ENCODE results near the gene MLANA.
A peak's percentile ranks its signal among the peaks of the same experiment; 100 is the strongest.

Gene MLANA

GRCh38 chr9:5884191-5884590 is 6.5 kb upstream of the MLANA start:
- Histone ChIP-seq H3K27ac (ENCODE audit: extremely low read depth, low read depth, low read length) (no peak overlapping the region), H3K9me3 (ENCODE audit: control insufficient read depth, insufficient read depth, low read depth, low read length) (no peaks in the 10 kb centered on the region), H3K4me3 (ENCODE audit: low read depth, low read length) (no peak overlapping the region), H3K4me1 (ENCODE audit: control insufficient read depth, insufficient read depth, low read length) (no peaks in the 10 kb centered on the region), H3K36me3 (ENCODE audit: control insufficient read depth in 2 of 2, insufficient read depth in 1 of 2, low read length in 2 of 2) (no peaks in the 10 kb centered on the region)
- TF ChIP-seq PRDM6 (tag by site-specific recombination; IDR thresholded peaks at IDR 0.05) = no peak
- no peak for TF ChIP-seq ZXDB (tag by site-specific recombination; IDR thresholded peaks at IDR 0.05)
- no peak for TF ChIP-seq ZNF530 (tag by site-specific recombination; IDR thresholded peaks at IDR 0.05; ENCODE audit: low read depth)
- TF ChIP-seq ZNF138 (tag by site-specific recombination; IDR thresholded peaks at IDR 0.05; ENCODE audit: borderline replicate concordance) = no peak
- TF ChIP-seq ZNF670 (tag by site-specific recombination; IDR thresholded peaks at IDR 0.05; ENCODE audit: low read depth) = no peak
- TF ChIP-seq ZFP69B (tag by site-specific recombination; IDR thresholded peaks at IDR 0.05) = no peak
- TF ChIP-seq ZNF585B (tag by site-specific recombination; IDR thresholded peaks at IDR 0.05) = no peak
- TF ChIP-seq ZNF600 (tag by site-specific recombination; IDR thresholded peaks at IDR 0.05) = no peak
- TF ChIP-seq TSHZ1 (tag by site-specific recombination; IDR thresholded peaks at IDR 0.05; ENCODE audit: borderline replicate concordance) = no peak
- TF ChIP-seq PRDM1 (tag by site-specific recombination; IDR thresholded peaks at IDR 0.05) = no peak
- POLR2A ChIA-PET = no interaction called here
- CTCF ChIA-PET = interaction anchor here (0.8 to 4.5 kb wide), 4 partner anchors 8 to 422 kb away, joined by 3 to 77 read pairs (median 32); no protein-coding TSS in a partner anchor

- no peak overlapping the region for H3K27ac ChIP-seq (ENCODE audit: extremely low read depth, low read depth, low read length)
- CTCF ChIA-PET = interaction anchor here (0.5 to 4.5 kb wide), 63 partner anchors 9 to 1680 kb away, joined by 3 to 77 read pairs (median 4); partner anchors contain the start of gene ERMP1
- H3K4me1 ChIP-seq (ENCODE audit: control insufficient read depth, insufficient read depth, low read length) = no peaks in the 10 kb centered on the region
- no peaks in the 10 kb centered on the region for H3K36me3 ChIP-seq (ENCODE audit: control insufficient read depth in 2 of 2, insufficient read depth in 1 of 2, low read length in 2 of 2)
- POLR2A ChIA-PET = interaction anchor here (0.8 to 1.5 kb wide), 3 partner anchors 10 to 168 kb away, joined by 3 read pairs; no protein-coding TSS in a partner anchor
- no peak for TF ChIP-seq ZSCAN4 (tag by site-specific recombination; IDR thresholded peaks at IDR 0.05)
- TF ChIP-seq ZNF560 (tag by site-specific recombination; IDR thresholded peaks at IDR 0.05; ENCODE audit: borderline replicate concordance) = no peak
- peak; percentile 37; the same call in 1 of the 2 replicates for TF ChIP-seq ZSCAN30 (tag by site-specific recombination; IDR thresholded peaks at IDR 0.05)
- TF ChIP-seq WT1 (tag by site-specific recombination; IDR thresholded peaks at IDR 0.05) = no peak
- TF ChIP-seq CTCF (tag by site-specific recombination; IDR thresholded peaks at IDR 0.05) = peak; percentile 85
- TF ChIP-seq ZNF18 (tag by site-specific recombination; IDR thresholded peaks at IDR 0.05) = peak; percentile 98
- TF ChIP-seq ZNF654 (tag by site-specific recombination; IDR thresholded peaks at IDR 0.05; ENCODE audit: low read depth) = peak; percentile 91
- H3K9me3 ChIP-seq (ENCODE audit: control insufficient read depth, insufficient read depth, low read depth, low read length) = no peaks in the 10 kb centered on the region
- H3K4me3 ChIP-seq (ENCODE audit: low read depth, low read length) = no peak overlapping the region
Observed at GRCh38 chr9:5886114-5886939, 4.4 kb upstream of the MLANA start.

All from HEK293 (cell line).